Endothelial cell of umbilical vein (primary cell): ENCODE data around the gene ZFAND2B. TPM values are rescaled to one million over a fixed set of nuclear protein-coding genes. Genes with fewer than 3 reads are reported as not detected.

Experiments
- BruUV-seq: library from RNA; stranded (reverse); fragments of 400-500 nt; replicated peaks from 2 replicates; lab custom pipeline; 2021; lab: Mats Ljungman, UMichigan
- CTCF ChIA-PET: fragments of 300-600, 350-600 bp; sonication (Branson Sonifier 250); formaldehyde crosslinking; loops from one replicate; lab custom pipeline; 2021; ENCODE audit warnings: antibody characterized with exemption, inconsistent platforms; lab: Charles Lee
- POLR2A ChIA-PET: fragments of 300-600, 350-600 bp; sonication (Branson Sonifier 250); formaldehyde crosslinking; loops from one replicate; lab custom pipeline; 2021; ENCODE audit warnings: antibody characterized with exemption, inconsistent platforms; lab: Charles Lee
- DNase-seq: peaks from one replicate; pipeline ENCODE4 v3.0.0-alpha.2; 2011; ENCODE audit warnings: low read depth, low spot score
- FAIRE-seq: peaks from 2 replicates; lab custom pipeline; 2011; peaks lifted over from hg19 to GRCh38; lab: Jason Lieb, UNC
- H2AFZ ChIP-seq: 2 replicates; pipeline ENCODE4 v1.6.0; 2012; ENCODE audit warnings: low read depth, low read length, control low read depth, inconsistent platforms
- H3K27ac ChIP-seq: 2 replicates; pipeline ENCODE4 v1.5.1; 2011; ENCODE audit warnings: low read depth, mild to moderate bottlenecking, control low read depth, low read length, moderate library complexity; ENCODE audit not compliant: insufficient read depth
- H3K27me3 ChIP-seq, 2 experiments: 2 replicates each; pipeline versions ENCODE4 v1.6.0 to v1.6.1; 2011; ENCODE audit warnings: low read length in 2 of 2, mixed read lengths in 1 of 2; ENCODE audit not compliant: control insufficient read depth in 2 of 2, insufficient read depth in 2 of 2
- H3K36me3 ChIP-seq, 2 experiments: 2 replicates in 1 of 2; 3 replicates in 1 of 2; pipeline ENCODE4 v1.5.1; 2011; ENCODE audit warnings: low read length in 2 of 2, mild to moderate bottlenecking in 1 of 2, moderate library complexity in 1 of 2; ENCODE audit not compliant: control insufficient read depth in 2 of 2, insufficient read depth in 2 of 2; ENCODE audit errors: extremely low read depth in 1 of 2
- H3K4me1 ChIP-seq: 3 replicates; pipeline ENCODE4 v1.5.1; 2011; ENCODE audit warnings: mild to moderate bottlenecking, low read length; ENCODE audit not compliant: control insufficient read depth, insufficient read depth; ENCODE audit errors: extremely low read depth
- H3K4me2 ChIP-seq: 2 replicates; pipeline ENCODE4 v1.6.1; 2011; ENCODE audit warnings: low read length, control low read depth, mixed read lengths; ENCODE audit not compliant: insufficient read depth
- H3K4me3 ChIP-seq, 3 experiments: fragments of 200-600 bp in 1 of 3; sonication (generic), shearing (Covaris generic) in 1 of 3; replicated peaks in 1 of 3; 2 replicates each; pipeline ENCODE4 v1.5.1; 2011 to 2016; ENCODE audit warnings: control low read depth in 3 of 3, low read length in 3 of 3, mild to moderate bottlenecking in 2 of 3, inconsistent platforms in 1 of 3, low read depth in 1 of 3, moderate library complexity in 1 of 3; ENCODE audit not compliant: insufficient read depth in 1 of 3
- H3K79me2 ChIP-seq: 2 replicates; pipeline ENCODE4 v1.6.0; 2012; ENCODE audit warnings: low read length, inconsistent platforms; ENCODE audit not compliant: control insufficient read depth, insufficient read depth
- H3K9ac ChIP-seq: replicated peaks from 2 replicates; pipeline ENCODE3; 2011; ENCODE audit warnings: low read length, control low read depth; ENCODE audit not compliant: insufficient read depth; ENCODE audit errors: extremely low read depth
- H3K9me1 ChIP-seq: replicated peaks from 3 replicates; pipeline ENCODE4 v1.6.0; 2011; ENCODE audit warnings: mild to moderate bottlenecking, low read length; ENCODE audit not compliant: control insufficient read depth, insufficient read depth; ENCODE audit errors: extremely low read depth
- H3K9me3 ChIP-seq: replicated peaks from 2 replicates; pipeline ENCODE4 v1.5.1; 2012; ENCODE audit warnings: low read length, inconsistent platforms; ENCODE audit not compliant: control insufficient read depth, insufficient read depth
- H4K20me1 ChIP-seq: replicated peaks from 2 replicates; pipeline ENCODE3; 2011; ENCODE audit warnings: mild to moderate bottlenecking, low read length; ENCODE audit not compliant: control insufficient read depth, insufficient read depth; ENCODE audit errors: extremely low read depth
- CTCF ChIP-seq, 2 donors: IDR thresholded peaks; 1 replicate in 1 of 2; 2 replicates in 1 of 2; pipeline ENCODE4 v1.5.1; 2011; ENCODE audit warnings: low read length in 2 of 2, mild to moderate bottlenecking in 2 of 2, moderate library complexity in 2 of 2, control low read depth in 1 of 2, inconsistent platforms in 1 of 2, low read depth in 1 of 2; ENCODE audit not compliant: insufficient read depth in 1 of 2; ENCODE audit errors: extremely low read depth in 1 of 2
- EZH2 ChIP-seq: IDR thresholded peaks from 2 replicates; pipeline ENCODE4 v1.6.1; 2012; ENCODE audit warnings: borderline replicate concordance, low read depth, mild to moderate bottlenecking, moderate library complexity, low read length, inconsistent platforms; ENCODE audit not compliant: severe bottlenecking
- FOS ChIP-seq: IDR thresholded peaks from 2 replicates; pipeline ENCODE4 v1.6.1; 2011; ENCODE audit warnings: mild to moderate bottlenecking, low read length, moderate library complexity, borderline replicate concordance; ENCODE audit not compliant: insufficient read depth
- GATA2 ChIP-seq: IDR thresholded peaks from 2 replicates; pipeline ENCODE4 v1.7.0; 2011; ENCODE audit warnings: low read depth, mild to moderate bottlenecking, moderate library complexity, mixed read lengths, low read length; ENCODE audit not compliant: insufficient read length, insufficient read depth
- JUN ChIP-seq: IDR thresholded peaks from 2 replicates; pipeline ENCODE4 v1.6.1; 2011; ENCODE audit warnings: borderline replicate concordance, low read depth; ENCODE audit not compliant: insufficient read length, insufficient read depth
- MAX ChIP-seq: IDR thresholded peaks from 2 replicates; pipeline ENCODE4 v1.6.1; 2011; ENCODE audit not compliant: insufficient read depth, insufficient read length
- MYC ChIP-seq: IDR thresholded peaks from one replicate; pipeline ENCODE4 v1.6.1; 2011; ENCODE audit warnings: mild to moderate bottlenecking, low read depth, low read length
- POLR2A ChIP-seq: IDR thresholded peaks from 2 replicates; pipeline ENCODE4 v1.6.1; 2012; ENCODE audit warnings: low read depth, mild to moderate bottlenecking, control low read depth, low read length
- POLR2AphosphoS5 ChIP-seq: IDR thresholded peaks from 2 replicates; pipeline ENCODE4 v1.6.1; 2012; ENCODE audit warnings: low read depth, mild to moderate bottlenecking, control low read depth, low read length, moderate library complexity; ENCODE audit not compliant: insufficient read depth
- dilution Hi-C: fragments of 300-500 bp; cut with MboI; formaldehyde crosslinking; loops from one replicate; pipeline ENCODE4 v1.15.0; 2019; ENCODE audit warnings: low sequenced_read_pairs; ENCODE audit not compliant: extremely low pct_ligation_motif_present
- intact Hi-C: fragments of 100-400 bp; cut with micrococcal nuclease; formaldehyde crosslinking; loops from one replicate; pipeline ENCODE4 v1.10.0; 2022
- polyA plus RNA-seq, 4 experiments: library from polyadenylated mRNA; depleted of rRNA in 3 of 4; stranded (reverse) in 3 of 4; unstranded in 1 of 4; fragments of >200 nt; gene quantifications; 2 replicates each; pipeline versions ENCODE4 v1.2.1 to v1.2.3, GENCODE V29; 2011 to 2012; ENCODE audit warnings: missing spikeins in 1 of 4
- total RNA-seq: library from RNA; stranded (reverse); gene quantifications from 2 replicates; pipeline ENCODE4 v1.2.3, GENCODE V29; 2021

The ZFAND2B gene
- total and polyA plus RNA-seq, 2 donors (not counting 3 experiments of a cell fraction or from before 2014, with no cell fraction given), result 23.3 to 52.0 TPM

- TF ChIP-seq GATA2 (no peak), EZH2 (no peak), JUN (no peak), MAX (no peak), MYC (no peak), POLR2A (no peak), POLR2AphosphoS5 (no peak), CTCF (IDR thresholded peaks at IDR 0.05; ENCODE audit: extremely low read depth in 1 of 2, insufficient read depth in 1 of 2, low read depth in 1 of 2, low read length in 2 of 2) (no peak), FOS (no peak)
- Histone ChIP-seq H3K27ac (no peak overlapping the region), H3K36me3 (peaks cover 2% of the 10 kb centered on the region in 2 experiments), H4K20me1 (no peaks in the 10 kb centered on the region), H3K9me1 (no peaks in the 10 kb centered on the region), H3K9ac (no peak overlapping the region), H2AFZ (no peak overlapping the region), H3K9me3 (no peaks in the 10 kb centered on the region), H3K27me3 (no peaks in the 10 kb centered on the region), H3K4me2 (no peak overlapping the region), H3K4me1 (peaks cover 31% of the 10 kb centered on the region), H3K4me3 (no peak overlapping the region), H3K79me2 (peaks cover 15% of the 10 kb centered on the region)
- POLR2A ChIA-PET, result no interaction called here
- dilution Hi-C loops (no loop called here), intact Hi-C loops (no loop called here)
- CTCF ChIA-PET, result no interaction called here
- DNase-seq (no peak), FAIRE-seq (no peak)
- BruUV-seq, result no TSS peak
Observed at GRCh38 chr2:219246559-219246958, 40.0 kb downstream of the ZFAND2B start.
